T-cell (primary cell): ENCODE measurements around the gene PDIK1L. TPM values are rescaled to one million over a fixed set of nuclear protein-coding genes. Genes with fewer than 3 reads are reported as not detected.
A peak's percentile ranks its signal among the peaks of the same experiment; 100 is the strongest.

ENCODE experiments used
- ATAC-seq, 4 experiments: fragments of 200-7000 bp in 3 of 4; fragments of 150-1000 bp in 1 of 4; cut with Tn5 transposase; replicated peaks in 1 of 4; 1 replicate in 3 of 4; 2 replicates in 1 of 4; pipeline ENCODE4 v1.10.0; 2021; ENCODE audit warnings: moderate library complexity in 3 of 4, mild to moderate bottlenecking in 2 of 4, moderate number of reproducible peaks in 1 of 4
- CTCF ChIA-PET, 2 donors: fragments of 300-600 bp; sonication (Branson Sonifier 250); formaldehyde crosslinking; loops; one replicate each; lab custom pipeline; 2022; ENCODE audit warnings: antibody characterized with exemption in 2 of 2; lab: Charles Lee
- POLR2A ChIA-PET, 2 donors: fragments of 300-600 bp; sonication (Branson Sonifier 250); formaldehyde crosslinking; loops; one replicate each; lab custom pipeline; 2022; ENCODE audit warnings: antibody characterized with exemption in 2 of 2; lab: Charles Lee
- DNase-seq, 35 experiments: peaks; one replicate each; pipeline versions ENCODE4 v3.0.0 to v3.0.0-alpha.2; 2013 to 2023
- H3K27ac ChIP-seq: one replicate; pipeline ENCODE4 v1.5.1; 2013; ENCODE audit warnings: low read length
- H3K27me3 ChIP-seq, 2 experiments: replicated peaks in 1 of 2; 1 replicate in 1 of 2; 2 replicates in 1 of 2; pipeline versions ENCODE4 v1.6.1 to v1.7.0; 2013; ENCODE audit warnings: low read length in 1 of 2, mixed read lengths in 1 of 2; ENCODE audit not compliant: control insufficient read depth in 2 of 2, insufficient read depth in 2 of 2; ENCODE audit errors: extremely low read depth in 1 of 2
- H3K36me3 ChIP-seq, 2 donors: 1 replicate in 1 of 2; 2 replicates in 1 of 2; pipeline versions ENCODE4 v1.6.1 to v1.7.0; 2013; ENCODE audit warnings: low read length in 1 of 2; ENCODE audit not compliant: control insufficient read depth in 2 of 2, insufficient read depth in 1 of 2; ENCODE audit errors: extremely low read depth in 1 of 2
- H3K4me1 ChIP-seq, 2 experiments: 1 replicate in 1 of 2; 2 replicates in 1 of 2; pipeline versions ENCODE4 v1.6.1 to v1.7.0; 2013; ENCODE audit warnings: low read length in 2 of 2, mixed read lengths in 1 of 2; ENCODE audit not compliant: insufficient read depth in 2 of 2, control insufficient read depth in 1 of 2; ENCODE audit errors: extremely low read depth in 1 of 2
- H3K4me3 ChIP-seq, 2 donors: 1 replicate in 1 of 2; 2 replicates in 1 of 2; pipeline versions ENCODE4 v1.5.1 to v1.7.0; 2013; ENCODE audit warnings: mild to moderate bottlenecking in 2 of 2, low read length in 1 of 2, moderate library complexity in 1 of 2; ENCODE audit not compliant: control insufficient read depth in 1 of 2; ENCODE audit errors: extremely low read depth in 1 of 2
- H3K9me3 ChIP-seq: 2 replicates; pipeline ENCODE4 v1.7.0; 2013
- H3K27ac Mint-ChIP-seq, 2 donors: one replicate each; pipeline ENCODE4 v1.8.0; 2020 to 2021; ENCODE audit warnings: mild to moderate bottlenecking in 2 of 2, mixed read lengths in 2 of 2
- H3K27me3 Mint-ChIP-seq, 2 donors: one replicate each; pipeline ENCODE4 v1.8.0; 2021 to 2022; ENCODE audit warnings: mixed read lengths in 2 of 2
- H3K36me3 Mint-ChIP-seq: one replicate; pipeline ENCODE4 v1.8.0; 2021; ENCODE audit warnings: mixed read lengths
- H3K4me1 Mint-ChIP-seq, 3 donors: one replicate each; pipeline ENCODE4 v1.8.0; 2020 to 2022; ENCODE audit warnings: mixed read lengths in 3 of 3, mild to moderate bottlenecking in 1 of 3
- H3K4me3 Mint-ChIP-seq, 3 donors: one replicate each; pipeline ENCODE4 v1.8.0; 2020 to 2022; ENCODE audit warnings: mild to moderate bottlenecking in 3 of 3, mixed read lengths in 3 of 3, moderate library complexity in 3 of 3
- H3K9me3 Mint-ChIP-seq, 3 donors: one replicate each; pipeline ENCODE4 v1.8.0; 2020 to 2022; ENCODE audit warnings: mixed read lengths in 3 of 3
- WGBS: methylation state at CpG from one replicate; pipeline ENCODE4 v1.1.5; 2013; ENCODE audit warnings: missing lambda C conversion rate; ENCODE audit not compliant: insufficient coverage; 5-methylcytosine and 5-hydroxymethylcytosine counted together
- total RNA-seq, 35 experiments: library from RNA in 6 of 35; stranded (reverse) in 6 of 35; fragments of 120-200 nt in 1 of 35; gene quantifications; one replicate each; pipeline versions ENCODE4 v1.2.1 to v1.2.4 and lab custom pipeline; 2013 to 2026

The PDIK1L gene
- total RNA-seq, 5 donors from 2014 or later (not counting 1 experiment from before 2014, with no cell fraction given) = 8.8 to 23.6 (median 19.1) TPM

DNA sequence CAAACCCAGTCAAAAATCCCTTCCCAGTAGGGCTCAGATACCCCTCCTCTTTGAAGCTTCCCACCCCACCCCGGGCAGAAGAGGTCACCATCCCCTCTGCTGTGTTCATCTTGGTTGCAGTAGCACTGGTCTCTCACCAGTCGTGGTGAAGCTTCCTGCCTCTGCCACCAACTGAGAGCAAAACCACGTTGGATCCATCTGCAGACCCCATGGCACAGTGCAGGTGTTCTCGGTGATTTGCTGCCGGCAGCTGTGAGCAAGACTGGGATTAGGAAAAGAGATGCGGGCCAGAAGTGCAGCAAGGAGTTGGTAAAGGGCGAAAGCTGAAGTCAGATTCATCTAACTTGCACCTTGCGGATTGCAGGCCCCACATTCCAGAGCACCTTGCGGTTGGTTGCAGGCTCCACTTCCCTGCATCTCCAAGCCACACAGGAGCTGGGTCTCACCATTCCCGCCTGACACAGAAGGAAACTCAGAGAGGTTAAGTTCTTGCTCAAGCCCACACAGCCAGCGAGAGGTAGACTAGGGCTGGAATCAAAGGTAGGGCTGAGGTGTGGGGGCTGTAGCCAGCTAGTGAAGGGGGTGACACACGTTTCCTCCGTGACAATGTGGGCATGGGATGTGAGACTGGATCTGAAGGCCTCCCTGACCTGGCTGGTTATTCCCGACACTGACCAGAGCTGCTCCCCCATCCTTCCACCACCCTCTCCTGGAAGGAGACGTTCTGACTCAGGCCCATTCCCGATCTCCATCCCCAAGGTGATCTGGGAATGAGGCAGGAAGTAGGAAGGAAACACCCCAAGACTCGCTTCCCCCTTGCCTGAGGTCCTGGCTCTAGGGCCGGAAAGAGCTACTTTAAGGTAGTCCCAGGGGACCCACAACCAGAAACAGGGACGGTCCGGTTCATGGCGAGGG, 44.0 kb downstream of the PDIK1L start:
- Histone ChIP-seq H3K4me1 (peaks cover 0 to 6% of the 10 kb centered on the region in 2 experiments), H3K4me3 (no peak overlapping the region), H3K27ac (no peak overlapping the region), H3K36me3 (no peaks in the 10 kb centered on the region), H3K27me3 (peaks cover 0 to 63% of the 10 kb centered on the region in 2 experiments), H3K9me3 (no peaks in the 10 kb centered on the region)
- peaks cover 0 to 3% (median 3%) of the 10 kb centered on the region in 3 donors for H3K4me1 Mint-ChIP-seq
- no peak overlapping the region for H3K4me3 Mint-ChIP-seq
- H3K27ac Mint-ChIP-seq = no peak overlapping the region
- ChIA-PET CTCF (interaction anchor here in 1 of 2 donors (1.6 to 1.8 kb wide), 2 partner anchors 11 to 29 kb away, joined by 4 to 5 read pairs; no protein-coding TSS in a partner anchor), POLR2A (interaction anchor here in 1 of 2 donors (0.5 to 0.9 kb wide), 2 partner anchors 14 to 118 kb away, joined by 3 read pairs; partner anchors contain the start of gene ZNF593)
- 58% methylated on average over 13 of the region's 21 CpGs for WGBS
- H3K27me3 Mint-ChIP-seq = peaks cover 12 to 29% of the 10 kb centered on the region in 2 donors
- DNase-seq (no peak), ATAC-seq (no peak)
- no peaks in the 10 kb centered on the region for H3K9me3 Mint-ChIP-seq
- H3K36me3 Mint-ChIP-seq = no peaks in the 10 kb centered on the region

- WGBS = 27% methylated on average over 9 of the region's 12 CpGs
- Histone ChIP-seq H3K9me3 (no peaks in the 10 kb centered on the region), H3K27me3 (peaks cover 0 to 71% of the 10 kb centered on the region in 2 experiments), H3K4me1 (peaks cover 0 to 11% of the 10 kb centered on the region in 2 experiments), H3K4me3 (no peak overlapping the region), H3K27ac (no peak overlapping the region), H3K36me3 (no peaks in the 10 kb centered on the region)
- peak in 3 of 4 experiments; percentile 13 to 55 (median 44) for ATAC-seq
- H3K27ac Mint-ChIP-seq = no peak overlapping the region
- DNase-seq = peak in 4 of 35 experiments; percentile 21 to 36 (median 22)
- POLR2A ChIA-PET = interaction anchor here in 1 of 2 donors (0.9 kb wide), 1 partner anchor 14 kb away, joined by 3 read pairs; the partner anchor contains the start of gene ZNF593
- peaks cover 0 to 5% (median 3%) of the 10 kb centered on the region in 3 donors for H3K4me1 Mint-ChIP-seq
- CTCF ChIA-PET = interaction anchor here in 1 of 2 donors (1.0 to 1.8 kb wide), 2 partner anchors 11 kb away, joined by 3 to 5 read pairs; no protein-coding TSS in a partner anchor
- H3K27me3 Mint-ChIP-seq = peaks cover 9 to 34% of the 10 kb centered on the region in 2 donors
- H3K4me3 Mint-ChIP-seq = no peak overlapping the region
- no peaks in the 10 kb centered on the region for H3K36me3 Mint-ChIP-seq
- H3K9me3 Mint-ChIP-seq = no peaks in the 10 kb centered on the region
Measured at GRCh38 chr1:26156285-26157038, 44.8 kb downstream of the PDIK1L start.

DNA sequence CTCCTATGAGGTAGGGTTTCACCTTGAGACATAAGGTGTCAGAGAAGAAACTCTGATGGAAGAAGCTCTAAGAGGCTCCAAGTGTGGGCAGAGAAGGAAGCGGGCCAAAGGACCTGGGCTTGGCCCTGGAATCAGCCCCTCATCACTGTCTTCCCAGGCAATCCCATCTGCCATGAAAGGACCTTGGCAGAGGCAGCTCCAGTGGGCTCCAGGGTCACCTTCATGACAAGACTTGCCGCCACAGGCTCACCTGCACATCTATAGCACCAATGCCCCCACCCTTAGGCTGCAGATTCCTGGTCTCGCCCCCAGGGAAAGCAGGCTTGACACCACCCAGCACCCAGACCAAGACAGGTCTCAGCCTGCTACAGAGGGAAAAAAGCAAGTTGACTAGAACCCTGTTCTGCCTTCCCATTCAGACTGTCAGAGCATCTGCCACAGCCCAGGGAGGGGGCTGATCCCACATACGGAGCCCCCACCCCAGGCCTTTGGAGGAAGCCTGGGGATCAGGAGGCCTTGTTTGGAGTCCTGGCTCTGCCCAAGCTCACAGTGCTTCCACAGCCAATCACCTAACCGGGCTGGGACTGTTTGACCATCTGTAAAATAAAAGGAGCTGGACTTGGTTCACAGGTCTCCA, 46.8 kb downstream of the PDIK1L start:
- H3K4me1 Mint-ChIP-seq = peaks cover 5 to 9% (median 8%) of the 10 kb centered on the region in 3 donors
- Histone ChIP-seq H3K27me3 (peaks cover 4 to 87% of the 10 kb centered on the region in 2 experiments), H3K4me1 (peaks cover 0 to 18% of the 10 kb centered on the region in 2 experiments), H3K27ac (no peak overlapping the region), H3K36me3 (no peaks in the 10 kb centered on the region), H3K9me3 (no peaks in the 10 kb centered on the region), H3K4me3 (no peak overlapping the region)
- peaks cover 14 to 43% of the 10 kb centered on the region in 2 donors for H3K27me3 Mint-ChIP-seq
- ChIA-PET POLR2A (no interaction called here), CTCF (interaction anchor here in 1 of 2 donors (1.0 kb wide), 1 partner anchor 12 kb away, joined by 3 read pairs; no protein-coding TSS in a partner anchor)
- no peaks in the 10 kb centered on the region for H3K36me3 Mint-ChIP-seq
- ATAC-seq (no peak), DNase-seq (no peak)
- no peak overlapping the region for H3K4me3 Mint-ChIP-seq
- H3K27ac Mint-ChIP-seq = no peak overlapping the region
- no peaks in the 10 kb centered on the region for H3K9me3 Mint-ChIP-seq
- 96% methylated on average over 3 of the region's 5 CpGs for WGBS

DNA sequence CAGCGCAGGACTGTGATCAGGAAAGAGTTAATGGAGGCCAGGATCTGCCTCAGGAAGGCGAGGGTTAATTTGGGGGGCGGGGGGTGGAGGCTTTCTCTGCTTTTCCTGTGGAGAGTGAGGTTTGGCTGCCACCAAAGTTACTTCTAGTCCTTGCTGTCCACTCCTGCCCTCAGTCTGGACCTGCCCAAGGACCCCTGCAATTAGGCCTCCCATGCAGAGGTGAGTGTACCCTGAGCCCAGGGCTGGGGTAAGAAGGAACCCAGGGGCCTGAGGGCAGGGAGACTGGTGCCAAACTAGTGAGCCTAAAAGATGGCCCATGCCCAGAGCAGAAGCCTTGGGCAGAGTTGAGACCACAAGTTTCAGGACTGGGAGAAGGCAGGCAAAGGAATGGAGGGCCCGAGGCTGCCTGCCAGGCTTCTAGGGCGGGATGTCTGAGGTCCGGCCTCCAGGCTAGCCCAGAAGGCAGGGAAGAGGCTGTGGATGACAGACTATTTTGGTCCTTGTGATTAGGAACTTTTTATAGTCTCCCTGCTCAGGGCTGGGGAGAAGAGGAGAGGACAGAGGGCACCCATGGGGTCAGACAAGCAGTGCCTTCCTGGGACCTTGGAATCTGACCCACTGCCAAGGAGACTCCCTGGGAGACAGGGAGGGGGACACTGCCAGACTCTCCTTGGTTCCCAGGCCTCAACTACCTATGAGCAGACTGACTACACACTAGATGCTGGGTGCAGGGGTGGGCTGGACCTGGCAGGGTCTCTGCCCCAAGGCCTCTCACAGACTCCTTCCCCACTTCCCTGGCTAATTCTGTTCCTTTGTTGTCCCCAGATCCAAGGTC, 47.5 kb downstream of the PDIK1L start, which contains the start of gene FAM110D:
Gene FAM110D (plus strand): TSS at position 172 of the 835 bp plus-strand sequence. CDS start 2,213 bp downstream, outside the sequence.
- Histone ChIP-seq H3K4me3 (no peak within 1 kb of the TSS), H3K27ac (no peak within 1 kb of the TSS), H3K36me3 (no peaks in the 10 kb centered on the region), H3K4me1 (peaks cover 0 to 24% of the 10 kb centered on the region in 2 experiments), H3K9me3 (no peaks in the 10 kb centered on the region), H3K27me3 (peaks cover 4 to 94% of the 10 kb centered on the region in 2 experiments)
- ATAC-seq (no peak), DNase-seq (no peak)
- Mint-ChIP-seq H3K4me3 (peak within 1 kb of the TSS in 1 of 3 donors; percentile 42), H3K27ac (peak within 1 kb of the TSS in 1 of 2 donors; percentile 48), H3K4me1 (peaks cover 5 to 14% (median 13%) of the 10 kb centered on the region in 3 donors), H3K27me3 (peaks cover 18 to 49% of the 10 kb centered on the region in 2 donors), H3K9me3 (no peaks in the 10 kb centered on the region), H3K36me3 (no peaks in the 10 kb centered on the region)
- ChIA-PET POLR2A (no interaction called here), CTCF (no interaction called here)
- WGBS = 74% methylated on average over 6 of the region's 6 CpGs

DNA sequence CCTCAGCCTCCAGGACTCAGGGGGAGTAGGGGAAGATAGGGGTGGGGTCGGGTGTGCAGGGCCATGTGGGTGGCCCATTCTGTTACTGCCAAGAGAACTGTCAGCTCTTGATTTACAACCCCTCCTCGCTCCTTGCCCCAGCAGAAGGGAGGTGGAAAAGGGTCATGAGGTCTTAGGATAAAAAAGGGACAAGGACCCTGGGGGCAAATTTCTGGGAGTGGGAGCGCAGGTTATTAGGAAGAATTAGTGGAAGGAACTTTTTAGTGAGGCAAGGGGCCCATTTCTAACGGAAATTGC, 48.1 kb downstream of the PDIK1L start:
- peaks cover 7 to 17% (median 13%) of the 10 kb centered on the region in 3 donors for H3K4me1 Mint-ChIP-seq
- H3K9me3 Mint-ChIP-seq = no peaks in the 10 kb centered on the region
- Histone ChIP-seq H3K4me1 (peaks cover 0 to 29% of the 10 kb centered on the region in 2 experiments), H3K4me3 (no peak overlapping the region), H3K9me3 (no peaks in the 10 kb centered on the region), H3K36me3 (no peaks in the 10 kb centered on the region), H3K27me3 (peaks cover 4 to 95% of the 10 kb centered on the region in 2 experiments), H3K27ac (no peak overlapping the region)
- 86% methylated on average over 2 of the region's 4 CpGs for WGBS
- DNase-seq = no peak
- CTCF ChIA-PET = no interaction called here
- H3K36me3 Mint-ChIP-seq = no peaks in the 10 kb centered on the region
- no peak for ATAC-seq
- H3K27ac Mint-ChIP-seq = peak overlapping the region in 1 of 2 donors; percentile 36
- POLR2A ChIA-PET = no interaction called here
- peaks cover 18 to 49% of the 10 kb centered on the region in 2 donors for H3K27me3 Mint-ChIP-seq
- peak overlapping the region in 1 of 3 donors; percentile 42 for H3K4me3 Mint-ChIP-seq
